HepG2 (cell line): ENCODE results near the gene MAPK7. TPM values are rescaled to one million over a fixed set of nuclear protein-coding genes. Genes with fewer than 3 reads are reported as not detected.

Experiments used
- DPF2 ChIP-seq: sonication (generic); formaldehyde crosslinking; IDR thresholded peaks from 2 replicates; pipeline ENCODE4 v1.4.0; 2020; ENCODE audit warnings: mild to moderate bottlenecking, low read depth, missing genetic modification reagents, borderline replicate concordance
- FOXP1 ChIP-seq, 2 experiments: fragments of 450-650 bp in 1 of 2; IDR thresholded peaks; 2 replicates each; pipeline ENCODE4 v1.6.1; 2017 to 2018; ENCODE audit warnings: antibody characterized with exemption in 1 of 2
- NR2F2 ChIP-seq: IDR thresholded peaks from 2 replicates; pipeline ENCODE4 v1.6.1; 2012; ENCODE audit warnings: low read depth, inconsistent platforms, borderline replicate concordance
- POGZ ChIP-seq: sonication (generic); formaldehyde crosslinking; IDR thresholded peaks from 2 replicates; pipeline ENCODE4 v1.4.0; 2020; ENCODE audit warnings: mild to moderate bottlenecking, missing genetic modification reagents
- SP1 ChIP-seq, 2 experiments: fragments of 450-650 bp in 1 of 2; sonication (generic) in 1 of 2; formaldehyde crosslinking in 1 of 2; IDR thresholded peaks; 2 replicates each; pipeline versions ENCODE4 v1.4.0 to v1.6.1; 2016 to 2020; ENCODE audit warnings: missing genetic modification reagents in 1 of 2
- THAP11 ChIP-seq: IDR thresholded peaks from 2 replicates; pipeline ENCODE4 v1.6.1; 2016; ENCODE audit warnings: missing biosample characterization, missing genetic modification reagents
- ZBTB3 ChIP-seq: sonication (generic); formaldehyde crosslinking; IDR thresholded peaks from 2 replicates; pipeline ENCODE4 v1.4.0; 2020; ENCODE audit warnings: low read depth, mild to moderate bottlenecking, moderate library complexity, missing genetic modification reagents, borderline replicate concordance
- ZNF124 ChIP-seq: sonication (generic); formaldehyde crosslinking; IDR thresholded peaks from 2 replicates; pipeline ENCODE4 v1.4.0; 2020; ENCODE audit warnings: missing genetic modification reagents
- ZNF562 ChIP-seq: sonication (generic); formaldehyde crosslinking; IDR thresholded peaks from 2 replicates; pipeline ENCODE4 v1.8.0; 2022; ENCODE audit warnings: missing genetic modification reagents, borderline replicate concordance
- polyA plus RNA-seq, 8 experiments: library from polyadenylated mRNA; depleted of rRNA in 3 of 8; stranded (reverse) in 7 of 8; unstranded in 1 of 8; fragments of >200 nt; fragmentation: Illumina TruSeq in 4 of 8; extraction: Trizol in 4 of 8; gene quantifications; 2 replicates each; pipeline versions ENCODE4 v1.2.1 to v1.2.3, GENCODE V29; 2011 to 2016; ENCODE audit warnings: low read depth in 4 of 8, missing spikeins in 1 of 8, mixed read lengths in 1 of 8; ENCODE audit not compliant: insufficient read depth in 1 of 8
- total RNA-seq, 5 experiments: library from RNA; depleted of rRNA; stranded (reverse); fragments of >200 nt; fragmentation: Illumina TruSeq; extraction: Trizol; gene quantifications; 2 replicates each; pipeline ENCODE4 v1.2.3, GENCODE V29; 2016; ENCODE audit warnings: low read depth in 1 of 5
- TF ChIP-seq, protein P1 (sequence below): sonication (generic); formaldehyde crosslinking; IDR thresholded peaks from 2 replicates; pipeline ENCODE4 v1.5.0; 2020; ENCODE audit warnings: mild to moderate bottlenecking, missing genetic modification reagents, moderate library complexity
- TF ChIP-seq, protein P2 (sequence below): fragments of 450-650 bp; IDR thresholded peaks from 2 replicates; pipeline ENCODE4 v1.6.1; 2017; ENCODE audit warnings: mild to moderate bottlenecking
- TF ChIP-seq, protein P3 (sequence below): sonication (generic); formaldehyde crosslinking; IDR thresholded peaks from 2 replicates; pipeline ENCODE4 v1.4.0; 2020; ENCODE audit warnings: mild to moderate bottlenecking, low read depth, missing genetic modification reagents
- TF ChIP-seq, protein P4 (sequence below): sonication (generic); formaldehyde crosslinking; IDR thresholded peaks from 2 replicates; pipeline ENCODE4 v1.4.0; 2020; ENCODE audit warnings: missing genetic modification reagents, borderline replicate concordance

Gene MAPK7
- total and polyA plus RNA-seq, 2 of the 13 experiments (the other 11 are each of a cell fraction or from before 2014, with no cell fraction given) = 2.9 to 5.9 TPM

DNA sequence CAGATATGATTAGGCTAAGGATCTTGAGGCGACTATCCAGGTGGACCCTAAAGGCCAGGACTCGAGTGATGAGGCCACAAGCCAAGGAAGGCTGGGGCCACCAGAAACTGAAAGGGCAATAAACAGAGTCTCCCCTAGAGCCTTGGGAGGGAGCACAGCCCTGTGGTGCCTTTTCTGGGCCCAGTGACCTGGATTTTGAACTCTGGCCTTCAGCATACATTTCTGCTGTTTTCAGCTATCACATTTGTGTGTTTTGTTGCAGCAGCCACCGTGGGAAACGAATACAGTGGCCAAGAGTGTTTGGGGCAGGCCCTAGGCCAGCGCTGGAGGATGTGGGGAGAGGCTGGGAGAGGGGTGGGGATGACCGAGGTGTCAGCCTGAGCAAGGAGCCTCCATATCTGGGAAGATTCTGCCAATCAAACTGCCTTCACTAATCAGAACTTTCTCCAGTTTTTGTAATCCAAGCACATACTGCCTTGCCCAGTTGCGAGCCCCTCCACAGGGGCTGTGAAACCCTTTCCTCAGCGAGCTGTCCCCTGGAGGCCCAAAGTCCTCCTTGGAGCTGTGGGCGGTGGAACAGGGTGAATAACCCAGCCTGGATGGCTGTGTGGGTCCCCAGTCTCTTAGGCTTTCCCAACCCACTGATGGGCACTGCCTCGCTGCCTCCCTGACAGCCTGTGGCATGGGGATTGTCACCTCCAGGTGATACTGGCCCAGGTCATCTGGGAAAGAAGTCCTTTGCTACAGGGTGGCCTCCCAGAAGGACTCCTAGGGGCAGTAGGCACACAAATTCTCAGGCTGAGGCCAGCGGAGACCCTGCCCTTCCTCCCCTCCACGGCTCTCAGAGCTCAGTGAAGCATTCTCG, 32.6 kb upstream of the MAPK7 start (continued):
- TF ChIP-seq POGZ (CRISPR knock-in tag) (0 out of 2 replicates have a peak, but pooled peaks have one; percentile 16), ZNF562 (CRISPR knock-in tag) (no peak), DPF2 (CRISPR knock-in tag) (0 out of 2 replicates have a peak, but pooled peaks have one; percentile 27), FOXP1 (IDR thresholded peaks at IDR 0.05) (no peak), FOXP1 (CRISPR knock-in tag; IDR thresholded peaks at IDR 0.05) (no peak), ZBTB3 (CRISPR knock-in tag) (no peak), THAP11 (CRISPR knock-in tag) (no peak; the same call in 1 of the 2 replicates), SP1 (IDR thresholded peaks at IDR 0.05) (no peak), SP1 (CRISPR knock-in tag; IDR thresholded peaks at IDR 0.05) (0 out of 2 replicates have a peak, but pooled peaks have one; percentile 23), ZNF124 (CRISPR knock-in tag) (no peak; the same call in 1 of the 2 replicates), NR2F2 (no peak)
- TF ChIP-seq, protein P1, sequence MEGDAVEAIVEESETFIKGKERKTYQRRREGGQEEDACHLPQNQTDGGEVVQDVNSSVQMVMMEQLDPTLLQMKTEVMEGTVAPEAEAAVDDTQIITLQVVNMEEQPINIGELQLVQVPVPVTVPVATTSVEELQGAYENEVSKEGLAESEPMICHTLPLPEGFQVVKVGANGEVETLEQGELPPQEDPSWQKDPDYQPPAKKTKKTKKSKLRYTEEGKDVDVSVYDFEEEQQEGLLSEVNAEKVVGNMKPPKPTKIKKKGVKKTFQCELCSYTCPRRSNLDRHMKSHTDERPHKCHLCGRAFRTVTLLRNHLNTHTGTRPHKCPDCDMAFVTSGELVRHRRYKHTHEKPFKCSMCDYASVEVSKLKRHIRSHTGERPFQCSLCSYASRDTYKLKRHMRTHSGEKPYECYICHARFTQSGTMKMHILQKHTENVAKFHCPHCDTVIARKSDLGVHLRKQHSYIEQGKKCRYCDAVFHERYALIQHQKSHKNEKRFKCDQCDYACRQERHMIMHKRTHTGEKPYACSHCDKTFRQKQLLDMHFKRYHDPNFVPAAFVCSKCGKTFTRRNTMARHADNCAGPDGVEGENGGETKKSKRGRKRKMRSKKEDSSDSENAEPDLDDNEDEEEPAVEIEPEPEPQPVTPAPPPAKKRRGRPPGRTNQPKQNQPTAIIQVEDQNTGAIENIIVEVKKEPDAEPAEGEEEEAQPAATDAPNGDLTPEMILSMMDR (CRISPR knock-in tag) = no peak
- TF ChIP-seq, protein P2, sequence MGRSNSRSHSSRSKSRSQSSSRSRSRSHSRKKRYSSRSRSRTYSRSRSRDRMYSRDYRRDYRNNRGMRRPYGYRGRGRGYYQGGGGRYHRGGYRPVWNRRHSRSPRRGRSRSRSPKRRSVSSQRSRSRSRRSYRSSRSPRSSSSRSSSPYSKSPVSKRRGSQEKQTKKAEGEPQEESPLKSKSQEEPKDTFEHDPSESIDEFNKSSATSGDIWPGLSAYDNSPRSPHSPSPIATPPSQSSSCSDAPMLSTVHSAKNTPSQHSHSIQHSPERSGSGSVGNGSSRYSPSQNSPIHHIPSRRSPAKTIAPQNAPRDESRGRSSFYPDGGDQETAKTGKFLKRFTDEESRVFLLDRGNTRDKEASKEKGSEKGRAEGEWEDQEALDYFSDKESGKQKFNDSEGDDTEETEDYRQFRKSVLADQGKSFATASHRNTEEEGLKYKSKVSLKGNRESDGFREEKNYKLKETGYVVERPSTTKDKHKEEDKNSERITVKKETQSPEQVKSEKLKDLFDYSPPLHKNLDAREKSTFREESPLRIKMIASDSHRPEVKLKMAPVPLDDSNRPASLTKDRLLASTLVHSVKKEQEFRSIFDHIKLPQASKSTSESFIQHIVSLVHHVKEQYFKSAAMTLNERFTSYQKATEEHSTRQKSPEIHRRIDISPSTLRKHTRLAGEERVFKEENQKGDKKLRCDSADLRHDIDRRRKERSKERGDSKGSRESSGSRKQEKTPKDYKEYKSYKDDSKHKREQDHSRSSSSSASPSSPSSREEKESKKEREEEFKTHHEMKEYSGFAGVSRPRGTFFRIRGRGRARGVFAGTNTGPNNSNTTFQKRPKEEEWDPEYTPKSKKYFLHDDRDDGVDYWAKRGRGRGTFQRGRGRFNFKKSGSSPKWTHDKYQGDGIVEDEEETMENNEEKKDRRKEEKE = no peak
- TF ChIP-seq, protein P3, sequence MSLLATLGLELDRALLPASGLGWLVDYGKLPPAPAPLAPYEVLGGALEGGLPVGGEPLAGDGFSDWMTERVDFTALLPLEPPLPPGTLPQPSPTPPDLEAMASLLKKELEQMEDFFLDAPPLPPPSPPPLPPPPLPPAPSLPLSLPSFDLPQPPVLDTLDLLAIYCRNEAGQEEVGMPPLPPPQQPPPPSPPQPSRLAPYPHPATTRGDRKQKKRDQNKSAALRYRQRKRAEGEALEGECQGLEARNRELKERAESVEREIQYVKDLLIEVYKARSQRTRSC (CRISPR knock-in tag) = no peak
- TF ChIP-seq, protein P4, sequence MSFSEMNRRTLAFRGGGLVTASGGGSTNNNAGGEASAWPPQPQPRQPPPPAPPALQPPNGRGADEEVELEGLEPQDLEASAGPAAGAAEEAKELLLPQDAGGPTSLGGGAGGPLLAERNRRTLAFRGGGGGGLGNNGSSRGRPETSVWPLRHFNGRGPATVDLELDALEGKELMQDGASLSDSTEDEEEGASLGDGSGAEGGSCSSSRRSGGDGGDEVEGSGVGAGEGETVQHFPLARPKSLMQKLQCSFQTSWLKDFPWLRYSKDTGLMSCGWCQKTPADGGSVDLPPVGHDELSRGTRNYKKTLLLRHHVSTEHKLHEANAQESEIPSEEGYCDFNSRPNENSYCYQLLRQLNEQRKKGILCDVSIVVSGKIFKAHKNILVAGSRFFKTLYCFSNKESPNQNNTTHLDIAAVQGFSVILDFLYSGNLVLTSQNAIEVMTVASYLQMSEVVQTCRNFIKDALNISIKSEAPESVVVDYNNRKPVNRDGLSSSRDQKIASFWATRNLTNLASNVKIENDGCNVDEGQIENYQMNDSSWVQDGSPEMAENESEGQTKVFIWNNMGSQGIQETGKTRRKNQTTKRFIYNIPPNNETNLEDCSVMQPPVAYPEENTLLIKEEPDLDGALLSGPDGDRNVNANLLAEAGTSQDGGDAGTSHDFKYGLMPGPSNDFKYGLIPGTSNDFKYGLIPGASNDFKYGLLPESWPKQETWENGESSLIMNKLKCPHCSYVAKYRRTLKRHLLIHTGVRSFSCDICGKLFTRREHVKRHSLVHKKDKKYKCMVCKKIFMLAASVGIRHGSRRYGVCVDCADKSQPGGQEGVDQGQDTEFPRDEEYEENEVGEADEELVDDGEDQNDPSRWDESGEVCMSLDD (CRISPR knock-in tag) = no peak; the same call in 1 of the 2 replicates
- TF ChIP-seq, all 625 proteins: peak for 46
